WERI-Rb-1 (cell line): ENCODE data around the gene BMPR1A.
"Not testable (repeated sequence)": the region's sequence is repeated elsewhere in the genome, so short reads cannot be mapped to it uniquely, and the experiment has no call there.

ENCODE experiments used
- DNase-seq: peaks from one replicate; pipeline ENCODE4 v3.0.0-alpha.2; 2020
- H3K27ac ChIP-seq: fragments of 250-450 bp; sonication (Bioruptor Pico); 2 replicates; pipeline ENCODE4 v1.5.1; 2020; ENCODE audit warnings: mild to moderate bottlenecking, moderate library complexity
- H3K27me3 ChIP-seq: fragments of 250-450 bp; sonication (Bioruptor Pico); 2 replicates; pipeline ENCODE4 v1.5.1; 2021; ENCODE audit warnings: mild to moderate bottlenecking, low read depth, moderate library complexity; ENCODE audit not compliant: insufficient read depth, severe bottlenecking
- H3K36me3 ChIP-seq: fragments of 250-450 bp; sonication (Bioruptor Pico); 2 replicates; pipeline ENCODE4 v1.5.1; 2020; ENCODE audit warnings: mild to moderate bottlenecking, moderate library complexity
- H3K4me3 ChIP-seq: 2 replicates; pipeline ENCODE4 v1.5.1; 2011; ENCODE audit warnings: low read depth, mild to moderate bottlenecking, control low read depth, low read length
- H3K9me3 ChIP-seq: fragments of 250-450 bp; sonication (Bioruptor Pico); 2 replicates; pipeline ENCODE4 v1.5.1; 2021; ENCODE audit warnings: mild to moderate bottlenecking, moderate library complexity; ENCODE audit not compliant: severe bottlenecking
- CTCF ChIP-seq: IDR thresholded peaks from 2 replicates; pipeline ENCODE4 v1.5.1; 2011; ENCODE audit warnings: low read depth, mild to moderate bottlenecking, control low read depth, inconsistent platforms, low read length

Gene BMPR1A

GRCh38 chr10:86952106-86952505, 195.7 kb downstream of the BMPR1A start:
- Histone ChIP-seq H3K36me3 (no peaks in the 10 kb centered on the region), H3K27ac (no peak overlapping the region), H3K9me3 (peaks cover 21% of the 10 kb centered on the region), H3K27me3 (no peaks in the 10 kb centered on the region), H3K4me3 (no peak overlapping the region)
- TF ChIP-seq CTCF: no peak
- no peak for DNase-seq

GRCh38 chr10:86952697-86953096, 196.3 kb downstream of the BMPR1A start:
- DNase-seq, H3K27ac ChIP-seq, H3K36me3 ChIP-seq, H3K27me3 ChIP-seq, H3K4me3 ChIP-seq: not testable (repeated sequence)
- peaks cover 21% of the 10 kb centered on the region for H3K9me3 ChIP-seq

GRCh38 chr10:86953747-86954680, 197.6 kb downstream of the BMPR1A start:
- TF ChIP-seq CTCF: no peak
- Histone ChIP-seq H3K36me3 (no peaks in the 10 kb centered on the region), H3K27me3 (no peaks in the 10 kb centered on the region), H3K4me3 (no peak overlapping the region), H3K9me3 (peaks cover 21% of the 10 kb centered on the region), H3K27ac (peak overlapping the region; percentile 51)
- peak; percentile 81 for DNase-seq

GRCh38 chr10:86954681-86955500, 198.5 kb downstream of the BMPR1A start:
- DNase-seq: no peak
- Histone ChIP-seq H3K27me3 (no peaks in the 10 kb centered on the region), H3K9me3 (peaks cover 21% of the 10 kb centered on the region), H3K27ac (peak overlapping the region; percentile 51), H3K4me3 (no peak overlapping the region), H3K36me3 (no peaks in the 10 kb centered on the region)
- TF ChIP-seq CTCF: no peak

- no peaks in the 10 kb centered on the region for H3K27me3 ChIP-seq
- no peak overlapping the region for H3K4me3 ChIP-seq
- no peak for DNase-seq
- no peak for TF ChIP-seq CTCF
- H3K27ac ChIP-seq: no peak overlapping the region; the same call in none of the 2 replicates
- no peaks in the 10 kb centered on the region for H3K36me3 ChIP-seq
- H3K9me3 ChIP-seq: peaks cover 21% of the 10 kb centered on the region
Measured at GRCh38 chr10:86955501-86956194, 199.2 kb downstream of the BMPR1A start.
